B cell (primary cell): Measurements from ENCODE around the gene PLEKHA7. TPM values are rescaled to one million over a fixed set of nuclear protein-coding genes. Genes with fewer than 3 reads are reported as not detected.

Experiments
- ATAC-seq: fragments of 200-7000 bp; cut with Tn5 transposase; one replicate; pipeline ENCODE4 v1.10.0; 2021; ENCODE audit warnings: low read depth, mild to moderate bottlenecking, moderate number of reproducible peaks, moderate library complexity
- CTCF ChIA-PET: fragments of 350-600 bp; sonication (Branson Sonifier 250); formaldehyde crosslinking; loops from one replicate; lab custom pipeline; 2021; ENCODE audit warnings: antibody characterized with exemption, inconsistent platforms; lab: Charles Lee
- POLR2A ChIA-PET: fragments of 350-600 bp; sonication (Branson Sonifier 250); formaldehyde crosslinking; loops from one replicate; lab custom pipeline; 2021; ENCODE audit warnings: antibody characterized with exemption; lab: Charles Lee
- DNase-seq: peaks from one replicate; pipeline ENCODE4 v3.0.0; 2013
- H2AFZ ChIP-seq: 2 replicates; pipeline ENCODE4 v1.6.1; 2012; ENCODE audit warnings: mild to moderate bottlenecking, low read depth, low read length; ENCODE audit not compliant: insufficient read depth, poor library complexity, severe bottlenecking
- H3K27ac ChIP-seq, 2 donors: 1 replicate in 1 of 2; 2 replicates in 1 of 2; pipeline ENCODE4 v1.5.1; 2012 to 2013; ENCODE audit warnings: low read length in 2 of 2, mild to moderate bottlenecking in 2 of 2, moderate library complexity in 1 of 2
- H3K27me3 ChIP-seq, 4 experiments: fragments of 200-600 bp in 1 of 4; sonication (generic) in 1 of 4; replicated peaks in 1 of 4; 1 replicate in 2 of 4; 2 replicates in 2 of 4; pipeline versions ENCODE4 v1.6.1 to v1.7.0; 2013 to 2016; ENCODE audit warnings: low read length in 3 of 4, mild to moderate bottlenecking in 2 of 4, mixed read lengths in 1 of 4, moderate library complexity in 1 of 4; ENCODE audit not compliant: insufficient read depth in 4 of 4, control insufficient read depth in 3 of 4; ENCODE audit errors: control extremely low read depth in 1 of 4
- H3K36me3 ChIP-seq, 2 experiments: replicated peaks in 1 of 2; 1 replicate in 1 of 2; 2 replicates in 1 of 2; pipeline versions ENCODE4 v1.6.1 to v1.7.1; 2013; ENCODE audit warnings: low read length in 1 of 2; ENCODE audit not compliant: insufficient read depth in 2 of 2, control insufficient read depth in 1 of 2; ENCODE audit errors: control extremely low read depth in 1 of 2, extremely low read depth in 1 of 2
- H3K4me1 ChIP-seq, 2 donors: fragments of 200-600 bp in 1 of 2; sonication (generic) in 1 of 2; 1 replicate in 1 of 2; 2 replicates in 1 of 2; pipeline versions ENCODE4 v1.5.1 to v1.6.1; 2013 to 2017; ENCODE audit warnings: low read length in 2 of 2; ENCODE audit not compliant: control insufficient read depth in 2 of 2, insufficient read depth in 2 of 2
- H3K4me2 ChIP-seq: replicated peaks from 2 replicates; pipeline ENCODE3; 2012; ENCODE audit warnings: mild to moderate bottlenecking, low read depth, low read length; ENCODE audit not compliant: poor library complexity, severe bottlenecking
- H3K4me3 ChIP-seq, 5 experiments: fragments of 200-600 bp in 1 of 5; sonication (generic) in 1 of 5; 1 replicate in 3 of 5; 2 replicates in 2 of 5; pipeline versions ENCODE4 v1.5.1 to v1.7.0; 2011 to 2016; ENCODE audit warnings: low read length in 4 of 5, mild to moderate bottlenecking in 4 of 5, low read depth in 2 of 5, control low read depth in 1 of 5, moderate library complexity in 1 of 5; ENCODE audit not compliant: insufficient read depth in 1 of 5; ENCODE audit errors: control extremely low read depth in 1 of 5, extremely low read depth in 1 of 5
- H3K79me2 ChIP-seq: fragments of 200-600 bp; sonication (generic); one replicate; pipeline ENCODE4 v1.6.0; 2016; ENCODE audit warnings: low read length; ENCODE audit not compliant: control insufficient read depth, insufficient read depth
- H3K9ac ChIP-seq: fragments of 200-600 bp; sonication (generic); 2 replicates; pipeline ENCODE4 v1.6.1; 2017; ENCODE audit warnings: mild to moderate bottlenecking, low read length, moderate library complexity
- H3K9me3 ChIP-seq, 3 donors: one replicate each; pipeline versions ENCODE4 v1.6.1 to v1.7.1; 2013; ENCODE audit warnings: low read length in 2 of 3; ENCODE audit not compliant: control insufficient read depth in 2 of 3, insufficient read depth in 1 of 3; ENCODE audit errors: control extremely low read depth in 1 of 3
- H4K20me1 ChIP-seq: 2 replicates; pipeline ENCODE4 v1.6.0; 2012; ENCODE audit warnings: mild to moderate bottlenecking, low read length; ENCODE audit not compliant: insufficient read depth, control insufficient read depth, poor library complexity, severe bottlenecking
- H3K27ac Mint-ChIP-seq: one replicate; pipeline ENCODE4 v1.8.0; 2021; ENCODE audit warnings: mixed read lengths
- H3K27me3 Mint-ChIP-seq: one replicate; pipeline ENCODE4 v1.8.0; 2021; ENCODE audit warnings: mixed read lengths
- H3K4me1 Mint-ChIP-seq: one replicate; pipeline ENCODE4 v1.8.0; 2021; ENCODE audit warnings: mixed read lengths
- H3K4me3 Mint-ChIP-seq: one replicate; pipeline ENCODE4 v1.8.0; 2021; ENCODE audit warnings: mixed read lengths
- H3K9me3 Mint-ChIP-seq: one replicate; pipeline ENCODE4 v1.8.0; 2022; ENCODE audit warnings: mixed read lengths; ENCODE audit not compliant: insufficient read depth
- EZH2 ChIP-seq: IDR thresholded peaks from 2 replicates; pipeline ENCODE4 v1.6.1; 2012; ENCODE audit warnings: borderline replicate concordance, low read depth, mild to moderate bottlenecking, moderate library complexity, low read length; ENCODE audit not compliant: insufficient read depth, poor library complexity, severe bottlenecking
- WGBS: methylation state at CpG from one replicate; pipeline ENCODE4 v1.1.5; 2013; ENCODE audit warnings: missing lambda C conversion rate; ENCODE audit not compliant: insufficient coverage; 5-methylcytosine and 5-hydroxymethylcytosine counted together
- intact Hi-C: fragments of 100-400 bp; cut with micrococcal nuclease; formaldehyde crosslinking; loops from one replicate; pipeline ENCODE4 v1.10.0; 2022
- polyA plus RNA-seq: library from polyadenylated mRNA; depleted of rRNA; stranded (reverse); fragments of >200 nt; gene quantifications from 2 replicates; pipeline ENCODE4 v1.2.3, GENCODE V29; 2012
- total RNA-seq, 2 donors: library from RNA; stranded (reverse); fragments of 120-200 nt in 1 of 2; gene quantifications; 1 replicate in 1 of 2; 2 replicates in 1 of 2; pipeline versions ENCODE4 v1.2.3 to v1.2.4, GENCODE V29; 2013 to 2022
- TF ChIP-seq, protein P1 (sequence below): fragments of 200-600 bp; IDR thresholded peaks from one replicate; pipeline ENCODE4 v1.8.0; 2022; ENCODE audit warnings: antibody characterized with exemption, mild to moderate bottlenecking

PLEKHA7 gene
- total and polyA plus RNA-seq, 2 donors (not counting 1 experiment from before 2014, with no cell fraction given), result 1.7 to 8.2 TPM

DNA sequence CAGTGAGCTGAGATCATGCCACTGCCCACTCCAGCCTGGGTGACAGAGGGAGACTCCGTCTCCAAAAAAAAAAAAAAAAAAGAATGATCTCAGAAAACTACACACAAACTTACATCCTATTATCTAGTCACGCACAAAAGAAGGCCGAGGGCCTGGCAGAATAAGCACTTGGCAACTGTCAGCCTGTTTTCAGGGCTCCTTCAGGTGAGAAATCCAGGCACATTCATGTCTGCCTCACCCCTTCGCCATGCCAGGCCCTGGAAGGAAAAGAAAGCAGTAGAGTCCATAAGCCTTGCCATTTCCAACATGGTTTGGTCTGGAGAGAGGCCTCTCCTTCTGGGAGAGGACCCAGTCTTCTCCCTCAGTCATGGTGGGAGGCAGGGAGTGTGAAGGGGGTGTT is 244.8 kb downstream of the PLEKHA7 start:
- Histone ChIP-seq H3K36me3 (no peaks in the 10 kb centered on the region), H3K9me3 (no peaks in the 10 kb centered on the region), H3K4me1 (no peaks in the 10 kb centered on the region), H3K4me2 (no peak overlapping the region), H3K27me3 (no peaks in the 10 kb centered on the region), H3K79me2 (no peaks in the 10 kb centered on the region), H3K9ac (no peak overlapping the region), H3K27ac (no peak overlapping the region), H2AFZ (no peak overlapping the region), H4K20me1 (no peaks in the 10 kb centered on the region), H3K4me3 (no peak overlapping the region)
- ChIA-PET POLR2A (no interaction called here), CTCF (no interaction called here)
- ATAC-seq (no peak), DNase-seq (no peak)
- intact Hi-C loops, result no loop called here
- H3K27me3 Mint-ChIP-seq, result peaks cover 7% of the 10 kb centered on the region
- H3K27ac Mint-ChIP-seq, result no peak overlapping the region
- TF ChIP-seq, protein P1, sequence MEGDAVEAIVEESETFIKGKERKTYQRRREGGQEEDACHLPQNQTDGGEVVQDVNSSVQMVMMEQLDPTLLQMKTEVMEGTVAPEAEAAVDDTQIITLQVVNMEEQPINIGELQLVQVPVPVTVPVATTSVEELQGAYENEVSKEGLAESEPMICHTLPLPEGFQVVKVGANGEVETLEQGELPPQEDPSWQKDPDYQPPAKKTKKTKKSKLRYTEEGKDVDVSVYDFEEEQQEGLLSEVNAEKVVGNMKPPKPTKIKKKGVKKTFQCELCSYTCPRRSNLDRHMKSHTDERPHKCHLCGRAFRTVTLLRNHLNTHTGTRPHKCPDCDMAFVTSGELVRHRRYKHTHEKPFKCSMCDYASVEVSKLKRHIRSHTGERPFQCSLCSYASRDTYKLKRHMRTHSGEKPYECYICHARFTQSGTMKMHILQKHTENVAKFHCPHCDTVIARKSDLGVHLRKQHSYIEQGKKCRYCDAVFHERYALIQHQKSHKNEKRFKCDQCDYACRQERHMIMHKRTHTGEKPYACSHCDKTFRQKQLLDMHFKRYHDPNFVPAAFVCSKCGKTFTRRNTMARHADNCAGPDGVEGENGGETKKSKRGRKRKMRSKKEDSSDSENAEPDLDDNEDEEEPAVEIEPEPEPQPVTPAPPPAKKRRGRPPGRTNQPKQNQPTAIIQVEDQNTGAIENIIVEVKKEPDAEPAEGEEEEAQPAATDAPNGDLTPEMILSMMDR, result no peak
- no peak for TF ChIP-seq EZH2
- H3K9me3 Mint-ChIP-seq, result no peaks in the 10 kb centered on the region
- 93% methylated on average over 3 of the region's 4 CpGs for WGBS
- no peaks in the 10 kb centered on the region for H3K4me1 Mint-ChIP-seq
- H3K4me3 Mint-ChIP-seq, result no peak overlapping the region

DNA sequence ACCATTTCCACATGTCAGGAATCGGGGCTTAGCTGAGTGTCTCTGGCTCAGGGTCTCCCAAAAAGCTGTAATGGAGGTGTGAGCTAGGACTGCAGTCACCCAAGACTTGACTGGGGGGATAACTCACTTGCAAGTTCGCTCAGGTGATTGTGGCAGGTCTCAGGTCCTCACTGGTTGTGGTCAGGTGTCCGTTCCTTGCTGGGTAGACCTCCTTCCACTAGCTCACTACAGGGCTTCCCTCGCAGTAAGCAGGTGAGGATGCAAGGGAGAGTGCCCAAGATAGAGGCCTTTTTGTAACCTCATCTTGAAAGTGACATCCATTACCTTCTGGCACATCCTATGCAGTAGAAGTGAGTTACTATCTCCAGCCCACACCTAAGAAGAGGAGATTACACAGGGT is 246.3 kb downstream of the PLEKHA7 start:
- H3K4me2 ChIP-seq, result no peak overlapping the region
- no peak for TF ChIP-seq EZH2
- TF ChIP-seq, protein P1, result no peak
- H3K27ac ChIP-seq, result no peak overlapping the region
- Mint-ChIP-seq H3K27me3 (peaks cover 7% of the 10 kb centered on the region), H3K27ac (no peak overlapping the region), H3K9me3 (no peaks in the 10 kb centered on the region), H3K4me3 (no peak overlapping the region), H3K4me1 (no peaks in the 10 kb centered on the region)
- DNase-seq (no peak), ATAC-seq (no peak)
- H3K36me3 ChIP-seq, result no peaks in the 10 kb centered on the region
- H3K79me2 ChIP-seq, result no peaks in the 10 kb centered on the region
- WGBS, result no CpG with 5 or more reads among the region's 4 CpGs
- no peak overlapping the region for H3K4me3 ChIP-seq
- H2AFZ ChIP-seq, result no peak overlapping the region
- no peak overlapping the region for H3K9ac ChIP-seq
- POLR2A ChIA-PET, result no interaction called here
- no peaks in the 10 kb centered on the region for H3K27me3 ChIP-seq
- intact Hi-C loops, result no loop called here
- H4K20me1 ChIP-seq, result no peaks in the 10 kb centered on the region
- no peaks in the 10 kb centered on the region for H3K4me1 ChIP-seq
- H3K9me3 ChIP-seq, result no peaks in the 10 kb centered on the region
- CTCF ChIA-PET, result interaction anchor here (3.7 kb wide), 1 partner anchor 19 kb away, joined by 11 read pairs; no protein-coding TSS in a partner anchor
